Urinary bladder (tissue), 4 donors: ENCODE data around the gene MAP2K6. TPM values are rescaled to one million over a fixed set of nuclear protein-coding genes. Genes with fewer than 3 reads are reported as not detected.
A peak's percentile ranks its signal among the peaks of the same experiment; 100 is the strongest.
"Not testable (repeated sequence)": the region's sequence is repeated elsewhere in the genome, so short reads cannot be mapped to it uniquely, and the experiment has no call there.

Experiments used
- DNase-seq: peaks from one replicate; pipeline ENCODE4 v3.0.0-alpha.2; 2015; ENCODE audit errors: extremely low spot score
- H3K27ac ChIP-seq: one replicate; pipeline ENCODE4 v1.5.1; 2013; ENCODE audit warnings: low read depth, mild to moderate bottlenecking, moderate library complexity
- H3K36me3 ChIP-seq: one replicate; pipeline ENCODE4 v1.6.1; 2013; ENCODE audit warnings: mild to moderate bottlenecking, moderate library complexity; ENCODE audit not compliant: insufficient read depth
- H3K4me1 ChIP-seq: one replicate; pipeline ENCODE4 v1.6.1; 2013; ENCODE audit warnings: mild to moderate bottlenecking, moderate library complexity; ENCODE audit not compliant: insufficient read depth
- H3K4me3 ChIP-seq: one replicate; pipeline ENCODE4 v1.5.1; 2013; ENCODE audit warnings: low read depth, low read length
- WGBS: extraction: QIAGEN DNeasy Blood & Tissue Kit; methylation state at CpG from one replicate; pipeline ENCODE4 v1.1.7; 2013; 5-methylcytosine and 5-hydroxymethylcytosine counted together
- polyA plus RNA-seq: library from polyadenylated mRNA; stranded (reverse); fragments of 200-250 nt; gene quantifications from one replicate; pipeline ENCODE4 v1.2.3, GENCODE V29; 2013
- total RNA-seq: library from RNA; depleted of rRNA; stranded (reverse); fragments of >200 nt; gene quantifications from one replicate; pipeline ENCODE4 v1.2.3, GENCODE V29; 2014
- donor health status: healthy with polysubstance abuse.
- donor health status: healthy.

MAP2K6 gene
- total and polyA plus RNA-seq, 2 donors: 2.6 to 32.3 TPM

DNA sequence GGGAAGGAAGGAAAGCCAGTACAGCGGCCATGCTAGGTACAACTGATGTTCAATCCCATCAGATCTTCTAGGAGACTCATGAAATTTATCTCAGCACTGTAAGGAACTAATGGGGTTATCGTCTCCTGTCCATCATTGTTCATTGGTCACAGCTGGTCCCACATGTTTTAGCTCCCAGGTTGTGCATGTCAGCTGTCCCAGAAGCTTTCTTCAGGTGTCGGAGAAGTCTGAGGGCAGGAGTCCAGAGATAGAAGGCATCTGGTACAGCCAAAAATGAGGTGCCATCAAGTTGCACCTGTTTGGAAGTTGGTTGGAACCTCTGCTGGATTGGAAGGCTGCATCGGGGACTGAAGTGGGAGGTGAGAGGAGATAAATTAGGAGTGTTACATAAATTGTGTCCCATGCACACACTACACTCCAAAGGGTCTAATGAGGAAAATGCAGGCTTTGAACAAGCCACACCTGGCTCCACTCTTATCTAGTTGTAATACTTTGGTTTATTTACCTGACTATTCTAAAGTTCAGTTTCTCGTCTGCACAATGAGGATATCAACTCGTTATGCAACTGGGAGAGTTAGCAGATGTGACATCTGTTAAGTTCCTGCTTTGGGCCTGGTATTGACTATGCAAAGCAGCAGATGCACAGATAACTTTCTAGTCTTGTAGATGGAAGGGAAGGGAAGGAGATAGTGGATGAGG lies 62.9 kb downstream of the MAP2K6 start:
- H3K36me3 ChIP-seq: no peaks in the 10 kb centered on the region
- DNase-seq: no peak
- WGBS: 93% methylated on average over 6 of the region's 6 CpGs

DNA sequence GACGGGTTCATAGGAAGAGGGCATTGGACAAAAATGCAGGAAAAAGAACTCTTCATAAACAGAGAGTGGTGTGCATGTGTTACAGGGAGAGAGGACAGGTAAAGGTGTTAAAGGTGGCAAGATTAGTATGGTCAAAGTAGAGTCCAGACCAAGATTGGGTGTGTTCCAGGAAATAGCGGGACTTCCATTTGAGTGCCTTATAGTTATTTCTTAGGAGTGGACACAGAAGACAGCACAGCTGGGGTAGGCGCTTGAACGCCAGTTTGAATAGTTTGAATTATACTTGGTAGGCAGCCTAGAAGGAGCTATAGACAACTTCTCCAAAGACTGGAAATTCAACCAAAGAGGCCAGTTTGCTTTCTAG lies 63.4 kb downstream of the MAP2K6 start:
- H3K4me3 ChIP-seq: no peak overlapping the region
- peaks cover 1% of the 10 kb centered on the region for H3K4me1 ChIP-seq
- H3K27ac ChIP-seq: no peak overlapping the region
- no peak for DNase-seq
- 97% methylated on average over 4 of the region's 4 CpGs for WGBS
- no peaks in the 10 kb centered on the region for H3K36me3 ChIP-seq

More for the DNA sequence above, 62.9 kb downstream of the MAP2K6 start:
- H3K27ac ChIP-seq: no peak overlapping the region
- H3K4me3 ChIP-seq: no peak overlapping the region
- peaks cover 1% of the 10 kb centered on the region for H3K4me1 ChIP-seq

DNA sequence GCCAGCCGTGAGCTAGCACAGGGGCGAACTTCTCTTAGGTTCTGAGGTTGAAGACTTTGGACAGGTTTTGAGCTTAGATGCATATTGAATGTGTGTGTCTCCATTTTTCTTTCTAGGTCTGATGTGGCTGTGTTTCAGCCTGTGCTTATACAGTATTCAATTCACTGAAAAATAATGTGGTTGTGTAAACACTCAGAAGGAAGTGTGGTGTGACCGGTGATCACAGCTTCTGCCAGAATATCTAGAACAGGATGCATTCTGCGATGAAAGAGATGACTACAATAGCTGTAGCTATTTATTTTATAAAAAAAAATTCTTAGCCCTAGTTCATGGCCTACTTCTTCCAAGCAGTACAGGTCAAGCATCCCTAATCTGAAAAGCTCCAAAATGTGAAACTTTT lies 64.4 kb downstream of the MAP2K6 start:
- Histone ChIP-seq H3K4me3 (no peak overlapping the region), H3K27ac (no peak overlapping the region), H3K4me1 (peaks cover 1% of the 10 kb centered on the region), H3K36me3 (no peaks in the 10 kb centered on the region)
- 82% methylated on average over 4 of the region's 4 CpGs for WGBS
- DNase-seq: no peak

DNA sequence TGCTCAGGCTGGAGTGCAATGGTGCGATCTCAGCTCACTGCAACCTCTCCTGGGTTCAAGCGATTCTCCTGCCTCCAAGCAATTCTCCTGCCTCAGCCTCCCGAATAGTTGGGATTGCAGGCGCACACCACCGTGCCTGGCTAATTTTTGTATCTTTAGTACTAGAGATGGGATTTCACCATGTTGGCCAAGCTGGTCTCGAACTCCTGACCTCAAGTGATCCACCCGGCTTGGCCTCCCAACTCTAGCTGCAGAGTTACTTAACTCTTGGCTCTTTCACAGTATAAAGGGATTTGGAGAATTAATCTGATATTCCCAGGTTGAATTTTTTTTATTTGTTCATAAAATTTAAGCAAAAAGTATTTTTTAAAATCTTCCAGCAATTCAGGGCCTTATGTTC lies 65.3 kb downstream of the MAP2K6 start:
- H3K4me1 ChIP-seq, H3K27ac ChIP-seq, H3K36me3 ChIP-seq, DNase-seq, H3K4me3 ChIP-seq: not testable (repeated sequence)
- 96% methylated on average over 7 of the region's 7 CpGs for WGBS

DNA sequence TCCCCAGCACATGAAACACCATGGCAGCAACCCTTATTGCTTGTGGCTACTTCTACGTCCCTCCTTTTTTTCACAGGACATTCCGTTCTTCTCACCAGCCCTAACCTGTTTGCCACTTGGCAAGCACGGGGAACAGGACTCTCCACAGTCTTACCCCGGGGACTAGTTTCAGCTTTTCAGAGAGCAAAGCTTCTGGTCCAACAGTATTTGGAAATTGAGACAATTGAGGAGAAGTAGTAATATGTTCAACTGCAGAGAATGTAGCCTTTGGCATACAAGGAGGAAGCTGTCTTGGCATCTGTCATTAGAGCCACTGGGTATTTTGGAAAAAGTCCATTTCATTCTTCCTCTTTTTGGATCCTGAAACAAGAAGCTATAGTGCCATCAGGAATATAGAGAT lies 65.7 kb downstream of the MAP2K6 start:
- DNase-seq: no peak
- H3K4me3 ChIP-seq: no peak overlapping the region
- peaks cover 1% of the 10 kb centered on the region for H3K4me1 ChIP-seq
- no peak overlapping the region for H3K27ac ChIP-seq
- H3K36me3 ChIP-seq: no peaks in the 10 kb centered on the region
- WGBS: 91% methylated on average over 4 of the region's 4 CpGs

DNA sequence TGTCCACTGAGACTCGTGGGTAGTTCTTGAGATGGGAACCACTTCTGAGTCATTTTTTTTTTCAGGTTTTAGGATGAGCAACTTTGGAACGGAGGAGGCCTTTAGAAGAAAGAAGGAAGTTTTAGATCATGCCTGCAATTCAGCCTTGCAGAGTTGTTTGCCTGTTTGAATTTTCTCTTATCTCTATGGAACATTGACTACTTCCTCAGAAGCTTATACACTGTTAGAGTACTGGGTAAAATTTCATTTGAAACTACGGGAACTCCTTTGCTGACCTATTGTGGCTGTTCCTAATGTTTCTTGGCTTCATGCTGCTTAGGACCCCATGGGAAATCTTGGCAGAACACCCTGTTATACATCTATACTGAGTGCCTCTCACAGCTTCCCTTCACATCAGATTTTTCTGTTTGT lies 70.8 kb downstream of the MAP2K6 start:
- 67% methylated on average over 3 of the region's 3 CpGs for WGBS
- H3K4me3 ChIP-seq: no peak overlapping the region
- H3K27ac ChIP-seq: peak overlapping the region; percentile 23
- no peaks in the 10 kb centered on the region for H3K4me1 ChIP-seq
- no peak for DNase-seq
- H3K36me3 ChIP-seq: no peaks in the 10 kb centered on the region

DNA sequence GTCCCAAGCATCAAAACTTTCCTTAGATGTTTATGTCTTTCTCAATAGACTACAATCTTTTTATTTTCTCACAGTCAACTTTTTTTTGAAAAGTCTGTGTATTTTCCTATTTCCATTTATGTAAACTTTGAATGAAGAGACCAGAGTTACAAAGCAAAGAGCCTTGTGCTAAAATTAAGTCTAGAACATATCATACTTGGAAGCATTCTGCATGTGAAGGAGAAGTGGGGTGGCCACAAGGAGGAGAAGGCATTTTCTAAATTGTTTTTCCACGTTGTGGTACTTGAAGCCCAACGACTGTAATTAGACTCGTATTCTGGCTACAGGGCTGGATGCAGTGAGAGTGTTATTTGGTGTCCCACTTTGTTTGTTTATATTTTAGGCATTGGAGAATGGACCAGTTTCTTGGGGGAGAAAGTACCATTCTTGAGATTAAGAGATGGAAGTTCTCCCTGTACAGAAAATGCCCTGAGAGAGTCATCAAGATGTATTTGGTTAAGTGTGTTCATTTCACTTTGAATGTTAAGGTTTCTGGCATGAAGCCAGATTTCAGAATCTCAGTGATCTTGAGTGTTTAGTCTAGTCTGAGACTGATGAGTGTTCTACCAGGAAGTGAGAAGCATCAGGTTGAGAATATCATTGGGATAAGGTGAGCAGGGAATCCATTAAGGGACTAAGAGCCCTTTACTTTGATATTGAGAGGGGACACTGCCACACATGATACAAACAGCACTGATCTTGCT lies 71.6 kb downstream of the MAP2K6 start:
- Histone ChIP-seq H3K4me3 (no peak overlapping the region), H3K4me1 (no peaks in the 10 kb centered on the region), H3K27ac (no peak overlapping the region), H3K36me3 (no peaks in the 10 kb centered on the region)
- no peak for DNase-seq
- WGBS: 49% methylated on average over 3 of the region's 3 CpGs

DNA sequence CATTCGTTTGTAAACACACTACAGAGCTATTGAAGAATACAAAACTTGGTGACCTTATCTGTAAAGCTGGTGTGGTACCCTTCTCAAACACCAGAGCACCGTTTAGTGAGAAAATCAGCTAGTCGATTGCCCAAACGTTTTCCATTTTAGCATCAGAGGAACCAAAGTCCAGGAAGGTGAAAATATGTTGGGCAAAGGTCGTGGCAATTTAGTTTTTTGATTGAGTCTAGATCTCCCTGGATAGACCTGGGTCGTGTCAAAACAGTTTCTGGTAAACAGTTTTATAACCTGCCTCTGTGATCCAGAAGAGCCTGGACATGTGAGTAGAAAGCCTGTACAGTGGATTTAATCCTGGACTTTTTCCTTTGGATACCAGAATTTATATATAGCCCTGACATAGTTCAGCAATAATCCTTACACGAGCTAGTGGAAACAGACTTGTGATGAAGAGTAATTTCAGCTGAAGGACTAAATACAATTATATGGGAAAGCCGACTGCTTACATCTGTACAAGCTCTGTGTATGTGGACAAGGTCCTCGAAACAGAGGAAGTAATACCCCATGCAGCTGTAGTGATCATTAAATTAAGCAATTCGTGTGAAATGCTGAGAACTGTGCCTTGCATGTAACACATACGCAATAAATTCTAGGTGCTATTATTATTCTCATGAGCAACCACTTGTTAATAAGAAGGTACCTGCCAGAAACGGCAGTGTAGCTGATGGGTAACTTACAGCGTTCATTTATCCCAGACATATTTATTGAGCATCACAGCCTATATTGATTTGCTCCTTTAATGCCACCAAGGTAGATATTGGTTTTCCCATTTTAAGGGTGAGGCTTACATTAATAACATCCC lies 72.5 kb downstream of the MAP2K6 start:
- no peaks in the 10 kb centered on the region for H3K36me3 ChIP-seq
- DNase-seq: no peak
- H3K4me3 ChIP-seq: no peak overlapping the region
- H3K4me1 ChIP-seq: no peaks in the 10 kb centered on the region
- H3K27ac ChIP-seq: no peak overlapping the region
- 67% methylated on average over 13 of the region's 13 CpGs for WGBS

DNA sequence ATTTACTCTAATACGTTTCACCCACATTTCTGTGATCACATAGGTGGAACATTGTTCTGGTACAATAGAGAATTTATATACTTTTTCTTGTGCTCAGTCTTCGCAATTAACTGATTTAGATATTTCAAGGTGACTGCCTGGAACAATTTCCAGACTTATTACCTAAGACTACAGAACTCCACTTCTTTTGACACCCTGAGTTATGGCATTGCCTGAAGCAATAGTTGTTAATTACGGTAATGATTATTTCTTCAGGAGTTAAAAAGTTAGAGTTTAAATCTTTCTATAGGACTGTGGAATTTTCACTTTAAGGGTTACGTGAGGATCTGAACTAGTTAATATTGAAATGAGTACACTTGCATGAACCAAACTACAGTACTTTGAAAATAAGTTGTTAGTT lies 74.8 kb downstream of the MAP2K6 start:
- no peak overlapping the region for H3K4me3 ChIP-seq
- no peak overlapping the region for H3K27ac ChIP-seq
- WGBS: 97% methylated on average over 4 of the region's 4 CpGs
- no peak for DNase-seq
- H3K36me3 ChIP-seq: no peaks in the 10 kb centered on the region
- H3K4me1 ChIP-seq: no peaks in the 10 kb centered on the region

DNA sequence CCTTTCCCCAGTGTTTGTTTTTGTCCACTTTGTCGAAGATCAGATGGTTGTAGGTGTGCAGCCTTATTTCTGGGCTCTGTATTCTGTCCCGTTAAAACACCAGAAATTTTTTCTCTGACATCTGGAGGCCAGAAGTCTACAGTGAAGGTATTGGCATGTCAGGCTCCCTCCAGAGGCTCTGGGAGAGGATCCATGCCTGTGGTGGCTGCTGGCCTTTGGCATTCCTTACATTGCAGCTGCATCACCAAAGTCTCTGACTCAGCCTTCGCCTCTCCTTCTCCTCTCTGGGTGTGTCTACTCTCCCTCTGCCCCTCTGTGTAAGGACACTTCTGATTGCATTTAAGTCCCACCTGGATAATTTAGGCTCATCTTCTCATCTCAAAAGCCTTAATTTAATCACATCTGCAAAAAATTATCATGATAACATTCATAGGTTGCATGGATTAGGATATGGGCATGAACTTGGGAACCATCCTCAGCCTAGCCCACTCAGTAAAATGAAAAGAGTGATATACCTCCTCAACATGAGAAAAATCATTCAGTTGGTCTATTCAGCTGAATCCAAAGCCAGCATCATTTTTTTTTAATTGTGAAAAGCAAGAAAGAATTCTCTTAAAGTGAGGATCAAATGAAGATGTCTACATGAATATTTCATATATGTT lies 78.0 kb downstream of the MAP2K6 start:
- 50% methylated on average over 3 of the region's 3 CpGs for WGBS
- H3K27ac ChIP-seq: no peak overlapping the region

DNA sequence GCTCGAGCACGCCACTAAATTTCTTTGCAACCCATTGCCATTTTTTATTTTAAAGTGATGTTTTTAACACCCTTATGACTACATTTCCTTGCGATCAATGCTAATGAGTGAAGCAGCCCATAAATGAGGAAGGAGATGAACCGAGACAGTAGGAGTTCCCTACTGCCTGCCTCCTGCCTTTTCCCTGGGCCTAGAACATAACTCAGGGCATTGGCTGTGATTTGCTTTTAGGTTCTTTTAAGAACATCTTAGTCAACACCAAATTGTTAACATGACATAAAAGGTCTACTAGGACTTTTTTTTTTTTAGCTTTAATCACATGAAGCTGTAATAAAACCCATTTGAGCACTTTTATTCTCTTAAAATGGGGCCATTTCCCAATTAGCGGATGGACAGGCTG lies 81.3 kb downstream of the MAP2K6 start:
- H3K27ac ChIP-seq: no peak overlapping the region
- WGBS: 95% methylated on average over 5 of the region's 5 CpGs
- no peak overlapping the region for H3K4me3 ChIP-seq
- peaks cover 2% of the 10 kb centered on the region for H3K4me1 ChIP-seq
- no peaks in the 10 kb centered on the region for H3K36me3 ChIP-seq
- DNase-seq: no peak

More for the DNA sequence above, 78.0 kb downstream of the MAP2K6 start:
- no peak for DNase-seq
- no peaks in the 10 kb centered on the region for H3K4me1 ChIP-seq
- no peak overlapping the region for H3K4me3 ChIP-seq
- H3K36me3 ChIP-seq: no peaks in the 10 kb centered on the region

DNA sequence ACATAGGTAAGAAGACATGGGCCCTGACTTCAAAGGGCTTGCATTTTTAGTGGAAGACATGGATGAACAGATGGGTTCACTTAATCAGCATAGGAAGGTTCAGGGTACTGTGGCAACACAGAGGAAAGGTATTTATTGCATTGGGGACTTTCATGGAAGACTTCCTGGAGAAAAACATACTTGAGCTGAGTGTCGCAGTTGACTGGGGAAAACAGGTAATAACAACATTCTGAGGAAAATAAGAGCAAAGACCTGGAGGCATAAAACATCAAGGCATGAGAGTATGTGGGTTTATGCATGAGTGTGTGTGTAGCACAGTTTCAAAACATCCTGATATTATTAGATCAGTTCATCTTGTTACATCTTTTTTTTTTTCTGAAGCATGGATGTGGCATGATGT lies 82.7 kb downstream of the MAP2K6 start:
- H3K4me3 ChIP-seq: no peak overlapping the region
- H3K27ac ChIP-seq: no peak overlapping the region
- H3K4me1 ChIP-seq: peaks cover 2% of the 10 kb centered on the region
- H3K36me3 ChIP-seq: no peaks in the 10 kb centered on the region
- 100% methylated on average over 1 of the region's 1 CpG for WGBS
- DNase-seq: no peak

DNA sequence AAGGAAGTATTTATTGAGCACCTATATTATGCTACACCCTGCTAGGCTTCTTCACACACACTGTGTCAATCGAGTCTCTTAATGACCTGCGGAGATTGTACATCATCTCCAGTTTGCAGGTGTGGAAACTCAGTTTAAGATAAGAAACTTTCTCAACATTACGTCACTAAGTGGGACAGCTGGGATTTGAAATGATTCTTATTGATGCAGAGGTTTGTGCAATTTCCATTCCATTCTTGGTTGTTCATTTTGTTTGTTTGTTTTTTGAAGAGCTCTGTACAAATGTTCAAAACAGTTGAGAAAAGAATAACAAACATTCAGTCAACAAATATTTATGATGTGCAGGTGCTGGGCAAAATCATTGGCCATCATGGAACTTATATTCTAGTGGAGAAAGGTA lies 84.8 kb downstream of the MAP2K6 start:
- H3K27ac ChIP-seq: no peak overlapping the region
- H3K36me3 ChIP-seq: no peaks in the 10 kb centered on the region
- 84% methylated on average over 3 of the region's 3 CpGs for WGBS
- no peak for DNase-seq
- peaks cover 2% of the 10 kb centered on the region for H3K4me1 ChIP-seq
- H3K4me3 ChIP-seq: no peak overlapping the region
